ENCODE measurements around the gene PTPRQ.

- no peak for TF ChIP-seq POLR2A (IDR thresholded peaks at IDR 0.05; ENCODE audit: low read length)
- TF ChIP-seq GATA1 (IDR thresholded peaks at IDR 0.05; ENCODE audit: low read depth, low read length), result no peak
Observed at GRCh38 chr12:80636832-80637231, 192.8 kb downstream of the PTPRQ start.
